Measurements from ENCODE around the gene QSOX2. TPM values are rescaled to one million over a fixed set of nuclear protein-coding genes. Genes with fewer than 3 reads are reported as not detected.

QSOX2 gene
- total RNA-seq, 1 donor from 2014 or later = 15.5 TPM

DNA sequence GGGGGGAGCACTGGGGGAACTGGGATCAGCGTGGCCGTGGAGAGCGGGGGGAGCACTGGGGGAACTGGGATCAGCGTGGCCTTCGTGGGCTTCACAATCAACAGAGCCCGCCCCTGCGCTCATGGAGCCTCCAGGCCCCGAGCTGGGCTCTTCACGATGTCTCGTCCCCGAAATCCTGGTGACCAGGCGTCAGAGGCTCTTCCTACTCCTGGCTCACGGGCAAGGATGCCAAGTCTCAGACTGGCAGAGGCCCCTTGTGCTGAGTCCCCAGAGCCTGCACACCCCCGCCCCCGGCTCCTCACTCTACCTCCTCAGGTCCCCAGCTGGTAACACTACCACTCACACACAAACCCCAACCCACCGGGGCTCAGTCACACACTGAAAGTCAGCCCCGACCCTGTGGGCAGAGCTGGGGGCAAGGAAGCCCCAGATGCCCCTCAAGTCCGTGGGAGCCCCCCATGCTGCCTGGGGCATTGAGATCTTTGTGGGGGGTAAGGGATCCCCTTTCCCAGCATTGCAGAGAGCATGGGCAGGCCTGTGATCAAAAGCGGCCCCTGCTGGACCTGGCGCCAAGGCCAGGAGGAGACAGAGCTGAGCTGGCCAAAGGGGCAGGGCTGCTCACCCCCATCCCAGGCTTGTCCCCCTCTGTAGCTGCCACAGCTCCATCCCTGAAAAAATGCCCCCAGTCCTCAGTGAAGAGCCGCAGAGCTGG is 67.4 kb downstream of the QSOX2 start:
- TF ChIP-seq CTCF (IDR thresholded peaks at IDR 0.05) = no peak
- no peaks in the 10 kb centered on the region for H3K36me3 Mint-ChIP-seq (ENCODE audit: unreplicated experiment)
- no peaks in the 10 kb centered on the region for H3K4me1 Mint-ChIP-seq (ENCODE audit: unreplicated experiment)
- no peaks in the 10 kb centered on the region for H3K9me3 Mint-ChIP-seq (ENCODE audit: unreplicated experiment)
- no peak overlapping the region for H3K4me3 Mint-ChIP-seq (ENCODE audit: unreplicated experiment)
- no peak for DNase-seq (ENCODE audit: extremely low spot score, unreplicated experiment)
- peaks cover 17% of the 10 kb centered on the region for H3K27me3 Mint-ChIP-seq (ENCODE audit: unreplicated experiment)
- H3K27ac Mint-ChIP-seq (ENCODE audit: unreplicated experiment) = no peak overlapping the region

DNA sequence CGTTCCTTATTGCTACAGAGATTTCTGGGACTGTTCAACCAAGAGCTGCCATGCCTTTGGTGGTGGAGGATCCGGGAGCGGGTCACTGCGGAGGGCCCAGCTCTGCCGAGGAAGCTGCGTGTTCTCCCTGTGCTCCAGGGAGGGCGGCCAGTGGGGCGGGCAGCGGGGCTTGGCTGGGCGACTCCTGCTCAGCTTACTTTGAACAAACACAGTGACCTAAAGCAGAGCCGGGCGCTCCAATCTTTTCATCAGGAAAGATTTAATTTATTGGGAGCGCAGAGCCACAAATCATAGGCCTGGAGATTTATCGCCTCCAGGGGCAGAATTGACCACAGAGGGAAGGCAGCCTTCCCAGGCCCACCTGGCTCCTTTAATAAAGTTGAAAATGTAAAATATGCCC is 68.4 kb downstream of the QSOX2 start:
- Mint-ChIP-seq H3K9me3 (ENCODE audit: unreplicated experiment) (no peaks in the 10 kb centered on the region), H3K27ac (ENCODE audit: unreplicated experiment) (no peak overlapping the region), H3K4me1 (ENCODE audit: unreplicated experiment) (no peaks in the 10 kb centered on the region), H3K4me3 (ENCODE audit: unreplicated experiment) (no peak overlapping the region), H3K36me3 (ENCODE audit: unreplicated experiment) (no peaks in the 10 kb centered on the region), H3K27me3 (ENCODE audit: unreplicated experiment) (peaks cover 18% of the 10 kb centered on the region)
- DNase-seq (ENCODE audit: extremely low spot score, unreplicated experiment) = no peak
- TF ChIP-seq CTCF (IDR thresholded peaks at IDR 0.05) = no peak

- Mint-ChIP-seq H3K4me3 (ENCODE audit: unreplicated experiment) (no peak overlapping the region), H3K27me3 (ENCODE audit: unreplicated experiment) (peaks cover 19% of the 10 kb centered on the region), H3K4me1 (ENCODE audit: unreplicated experiment) (peaks cover 6% of the 10 kb centered on the region), H3K9me3 (ENCODE audit: unreplicated experiment) (no peaks in the 10 kb centered on the region), H3K27ac (ENCODE audit: unreplicated experiment) (no peak overlapping the region), H3K36me3 (ENCODE audit: unreplicated experiment) (no peaks in the 10 kb centered on the region)
- DNase-seq (ENCODE audit: extremely low spot score, unreplicated experiment) = no peak
- no peak for TF ChIP-seq CTCF (IDR thresholded peaks at IDR 0.05)
Observed at GRCh38 chr9:136175616-136176197, 69.9 kb downstream of the QSOX2 start.

DNA sequence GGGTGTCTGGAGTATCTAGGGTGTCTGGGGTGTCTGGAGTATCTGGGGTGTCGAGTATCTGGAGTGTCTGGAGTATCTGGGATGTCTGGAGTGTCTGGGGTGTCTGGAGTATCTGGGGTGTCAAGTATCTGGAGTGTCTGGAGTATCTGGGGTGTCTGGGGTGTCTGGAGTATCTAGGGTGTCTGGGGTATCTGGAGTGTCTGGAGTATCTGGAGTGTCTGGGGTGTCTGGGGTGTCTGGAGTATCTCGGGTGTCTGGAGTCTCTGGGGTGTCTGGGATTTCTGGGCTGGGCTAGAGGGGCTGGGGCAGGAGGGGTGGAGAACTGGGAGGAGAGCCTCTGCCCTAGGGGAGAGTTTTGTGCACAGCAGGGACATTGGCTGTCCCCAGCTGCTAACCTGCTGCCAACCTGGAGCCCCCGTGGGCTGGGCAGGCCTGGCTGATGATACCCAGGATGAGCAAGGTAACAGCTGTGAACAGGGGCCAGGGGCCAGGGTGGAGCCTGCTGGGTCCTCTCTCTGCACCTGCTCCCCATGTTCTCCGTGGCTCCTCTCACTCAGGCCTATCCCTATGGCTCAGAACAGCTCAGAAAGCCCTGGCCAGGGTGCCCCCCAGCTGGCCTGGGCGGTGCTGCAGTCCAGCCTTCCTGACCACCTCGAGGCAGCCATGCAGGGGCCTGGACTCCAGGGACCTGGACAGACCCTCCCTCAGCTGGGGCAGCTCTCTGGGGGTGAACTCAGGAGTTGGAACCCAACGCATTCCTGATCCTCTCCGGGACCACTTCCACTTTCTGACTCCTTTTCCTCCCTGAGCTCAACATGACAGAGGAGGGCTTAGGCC is 70.6 kb downstream of the QSOX2 start:
- H3K27me3 Mint-ChIP-seq (ENCODE audit: unreplicated experiment) = peaks cover 19% of the 10 kb centered on the region
- H3K36me3 Mint-ChIP-seq (ENCODE audit: unreplicated experiment) = no peaks in the 10 kb centered on the region
- H3K4me3 Mint-ChIP-seq (ENCODE audit: unreplicated experiment) = no peak overlapping the region
- no peak overlapping the region for H3K27ac Mint-ChIP-seq (ENCODE audit: unreplicated experiment)
- peaks cover 6% of the 10 kb centered on the region for H3K4me1 Mint-ChIP-seq (ENCODE audit: unreplicated experiment)
- no peak for DNase-seq (ENCODE audit: extremely low spot score, unreplicated experiment)
- no peaks in the 10 kb centered on the region for H3K9me3 Mint-ChIP-seq (ENCODE audit: unreplicated experiment)
- no peak for TF ChIP-seq CTCF (IDR thresholded peaks at IDR 0.05)

Measured in osteocyte (in vitro differentiated cells).